Caco-2 (cell line): ENCODE data around the gene MIGA1. TPM values are rescaled to one million over a fixed set of nuclear protein-coding genes. Genes with fewer than 3 reads are reported as not detected.

ENCODE experiments used
- BruUV-seq: library from RNA; stranded (reverse); fragments of 400-500 nt; replicated peaks from 2 replicates; lab custom pipeline; 2021; lab: Mats Ljungman, UMichigan
- CTCF ChIA-PET: fragments of 300-600 bp; sonication (Branson Sonifier 250); formaldehyde crosslinking; loops from one replicate; lab custom pipeline; 2022; ENCODE audit warnings: antibody characterized with exemption; lab: Charles Lee
- POLR2A ChIA-PET: fragments of 300-600 bp; sonication (Branson Sonifier 250); formaldehyde crosslinking; loops from one replicate; lab custom pipeline; 2022; ENCODE audit warnings: antibody characterized with exemption; lab: Charles Lee
- DNase-seq, 2 experiments: peaks; one replicate each; pipeline versions ENCODE4 v3.0.0 to v3.0.0-alpha.2; 2020 to 2022
- H3K27me3 ChIP-seq: replicated peaks from 2 replicates; pipeline ENCODE4 v1.6.0; 2011; ENCODE audit warnings: low read length; ENCODE audit not compliant: control insufficient read depth, insufficient read depth
- H3K36me3 ChIP-seq: 2 replicates; pipeline ENCODE4 v1.5.1; 2011; ENCODE audit warnings: low read length; ENCODE audit not compliant: control insufficient read depth, insufficient read depth
- H3K4me1 ChIP-seq: fragments of 250-450 bp; sonication (Bioruptor Pico); 2 replicates; pipeline ENCODE4 v1.5.1; 2020; ENCODE audit warnings: mild to moderate bottlenecking
- H3K4me3 ChIP-seq: 2 replicates; pipeline ENCODE4 v1.5.1; 2011; ENCODE audit warnings: low read depth, mild to moderate bottlenecking, control low read depth, low read length
- H3K9me3 ChIP-seq: fragments of 250-450 bp; sonication (Bioruptor Pico); 2 replicates; pipeline ENCODE4 v1.5.1; 2020; ENCODE audit warnings: mild to moderate bottlenecking, moderate library complexity
- H3K27ac Mint-ChIP-seq: one replicate; pipeline ENCODE4 v1.8.0; 2022; ENCODE audit warnings: mixed read lengths; ENCODE audit not compliant: unreplicated experiment
- H3K27me3 Mint-ChIP-seq: one replicate; pipeline ENCODE4 v1.8.0; 2022; ENCODE audit warnings: mixed read lengths; ENCODE audit not compliant: insufficient read depth, unreplicated experiment
- H3K36me3 Mint-ChIP-seq: one replicate; pipeline ENCODE4 v1.8.0; 2022; ENCODE audit warnings: mild to moderate bottlenecking, mixed read lengths; ENCODE audit not compliant: insufficient read depth, unreplicated experiment
- H3K4me1 Mint-ChIP-seq: one replicate; pipeline ENCODE4 v1.8.0; 2022; ENCODE audit warnings: low read depth, mixed read lengths; ENCODE audit not compliant: unreplicated experiment
- H3K4me3 Mint-ChIP-seq: one replicate; pipeline ENCODE4 v1.8.0; 2022; ENCODE audit warnings: mild to moderate bottlenecking, moderate library complexity, mixed read lengths; ENCODE audit not compliant: unreplicated experiment
- H3K9me3 Mint-ChIP-seq: one replicate; pipeline ENCODE4 v1.8.0; 2022; ENCODE audit warnings: mixed read lengths; ENCODE audit not compliant: unreplicated experiment
- intact Hi-C: fragments of 100-400 bp; cut with micrococcal nuclease; formaldehyde crosslinking; loops from one replicate; pipeline ENCODE4 v1.10.0; 2022; ENCODE audit not compliant: unreplicated experiment
- total RNA-seq: library from RNA; stranded (reverse); gene quantifications from 2 replicates; pipeline ENCODE4 v1.2.3, GENCODE V29; 2022
- TF ChIP-seq, protein P1 (sequence below), 2 experiments: fragments of 200-600 bp in 1 of 2; IDR thresholded peaks; 1 replicate in 1 of 2; 2 replicates in 1 of 2; pipeline versions ENCODE4 v1.5.1 to v1.8.0; 2011 to 2022; ENCODE audit warnings: antibody characterized with exemption in 1 of 2, control low read depth in 1 of 2, inconsistent platforms in 1 of 2, low read depth in 1 of 2, low read length in 1 of 2, mild to moderate bottlenecking in 1 of 2, moderate library complexity in 1 of 2; ENCODE audit not compliant: insufficient read depth in 1 of 2, severe bottlenecking in 1 of 2, unreplicated experiment in 1 of 2

The MIGA1 gene
- total RNA-seq, 1 experiment from 2014 or later, result 12.0 TPM

- Histone ChIP-seq H3K27me3 (no peaks in the 10 kb centered on the region), H3K4me1 (no peaks in the 10 kb centered on the region), H3K9me3 (no peaks in the 10 kb centered on the region), H3K36me3 (no peaks in the 10 kb centered on the region), H3K4me3 (no peak overlapping the region)
- H3K27me3 Mint-ChIP-seq, result no peaks in the 10 kb centered on the region
- H3K27ac Mint-ChIP-seq, result no peak overlapping the region
- H3K9me3 Mint-ChIP-seq, result no peaks in the 10 kb centered on the region
- no TSS peak for BruUV-seq
- DNase-seq, result no peak
- intact Hi-C loops, result no loop called here
- POLR2A ChIA-PET, result no interaction called here
- no peak overlapping the region for H3K4me3 Mint-ChIP-seq
- no peaks in the 10 kb centered on the region for H3K4me1 Mint-ChIP-seq
- CTCF ChIA-PET, result no interaction called here
- TF ChIP-seq, protein P1, sequence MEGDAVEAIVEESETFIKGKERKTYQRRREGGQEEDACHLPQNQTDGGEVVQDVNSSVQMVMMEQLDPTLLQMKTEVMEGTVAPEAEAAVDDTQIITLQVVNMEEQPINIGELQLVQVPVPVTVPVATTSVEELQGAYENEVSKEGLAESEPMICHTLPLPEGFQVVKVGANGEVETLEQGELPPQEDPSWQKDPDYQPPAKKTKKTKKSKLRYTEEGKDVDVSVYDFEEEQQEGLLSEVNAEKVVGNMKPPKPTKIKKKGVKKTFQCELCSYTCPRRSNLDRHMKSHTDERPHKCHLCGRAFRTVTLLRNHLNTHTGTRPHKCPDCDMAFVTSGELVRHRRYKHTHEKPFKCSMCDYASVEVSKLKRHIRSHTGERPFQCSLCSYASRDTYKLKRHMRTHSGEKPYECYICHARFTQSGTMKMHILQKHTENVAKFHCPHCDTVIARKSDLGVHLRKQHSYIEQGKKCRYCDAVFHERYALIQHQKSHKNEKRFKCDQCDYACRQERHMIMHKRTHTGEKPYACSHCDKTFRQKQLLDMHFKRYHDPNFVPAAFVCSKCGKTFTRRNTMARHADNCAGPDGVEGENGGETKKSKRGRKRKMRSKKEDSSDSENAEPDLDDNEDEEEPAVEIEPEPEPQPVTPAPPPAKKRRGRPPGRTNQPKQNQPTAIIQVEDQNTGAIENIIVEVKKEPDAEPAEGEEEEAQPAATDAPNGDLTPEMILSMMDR (IDR thresholded peaks at IDR 0.05; ENCODE audit: insufficient read depth in 1 of 2, low read depth in 1 of 2, low read length in 1 of 2, severe bottlenecking in 1 of 2, unreplicated experiment in 1 of 2), result no peak
- peaks cover 6% of the 10 kb centered on the region for H3K36me3 Mint-ChIP-seq
Observed at GRCh38 chr1:77881061-77881460, 101.6 kb downstream of the MIGA1 start.

GRCh38 chr1:77882411-77882810 lies 103.0 kb downstream of the MIGA1 start:
- Mint-ChIP-seq H3K4me3 (no peak overlapping the region), H3K27ac (no peak overlapping the region), H3K4me1 (no peaks in the 10 kb centered on the region), H3K9me3 (no peaks in the 10 kb centered on the region), H3K36me3 (peaks cover 6% of the 10 kb centered on the region), H3K27me3 (no peaks in the 10 kb centered on the region)
- intact Hi-C loops, result no loop called here
- POLR2A ChIA-PET, result no interaction called here
- DNase-seq, result no peak
- Histone ChIP-seq H3K27me3 (no peaks in the 10 kb centered on the region), H3K36me3 (no peaks in the 10 kb centered on the region), H3K4me1 (no peaks in the 10 kb centered on the region), H3K4me3 (no peak overlapping the region), H3K9me3 (no peaks in the 10 kb centered on the region)
- BruUV-seq, result no TSS peak
- TF ChIP-seq, protein P1 (IDR thresholded peaks at IDR 0.05; ENCODE audit: insufficient read depth in 1 of 2, low read depth in 1 of 2, low read length in 1 of 2, severe bottlenecking in 1 of 2, unreplicated experiment in 1 of 2), result no peak
- CTCF ChIA-PET, result no interaction called here

DNA sequence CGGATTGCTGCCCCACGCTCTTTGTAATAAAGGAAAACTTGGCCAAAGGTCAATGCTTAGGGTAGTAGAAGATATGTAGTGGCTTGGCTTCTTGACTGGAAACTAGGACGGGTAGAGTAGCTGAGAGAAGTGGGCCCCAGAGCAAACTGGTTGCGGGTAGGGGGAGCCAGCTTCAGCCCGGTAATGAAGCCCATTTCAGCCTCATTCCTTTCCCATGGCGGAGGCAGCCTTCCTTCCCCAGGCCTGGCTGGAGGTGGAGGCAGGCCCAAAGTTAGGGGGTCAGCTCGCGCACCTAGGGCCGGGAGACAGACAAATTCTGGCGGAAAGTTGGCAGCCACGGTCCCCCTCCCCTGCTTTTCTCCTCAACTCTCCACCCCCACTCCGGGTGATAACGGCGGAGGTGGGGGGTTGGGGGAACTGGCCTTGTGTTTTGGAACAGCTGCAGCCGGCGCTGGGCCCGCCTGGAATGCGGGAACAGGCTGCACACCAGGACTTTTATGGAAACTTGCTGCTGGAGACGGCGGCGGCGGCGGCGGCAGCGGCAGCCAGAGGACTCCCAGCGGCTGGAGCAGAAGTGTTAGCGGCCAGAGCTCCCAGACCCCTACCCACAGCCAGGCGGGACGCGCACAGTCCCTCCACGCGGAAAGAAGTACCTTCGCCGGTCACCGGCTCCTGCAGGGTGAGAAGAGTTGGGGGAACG lies 108.8 kb downstream of the MIGA1 start, which contains the start of gene NEXN:
NEXN (plus strand) TSS at position 544 of the 700 bp plus-strand sequence. CDS start 27,483 bp downstream, outside the sequence.
- Mint-ChIP-seq H3K9me3 (no peaks in the 10 kb centered on the region), H3K4me3 (peak within 1 kb of the TSS; percentile 77), H3K27ac (peak within 1 kb of the TSS; percentile 62), H3K27me3 (no peaks in the 10 kb centered on the region), H3K36me3 (no peaks in the 10 kb centered on the region), H3K4me1 (no peaks in the 10 kb centered on the region)
- POLR2A ChIA-PET, result no interaction called here
- no TSS peak for BruUV-seq
- intact Hi-C loops, result no loop called here
- Histone ChIP-seq H3K4me3 (peak within 1 kb of the TSS; percentile 53), H3K9me3 (no peaks in the 10 kb centered on the region), H3K27me3 (no peaks in the 10 kb centered on the region), H3K36me3 (no peaks in the 10 kb centered on the region), H3K4me1 (no peaks in the 10 kb centered on the region)
- TF ChIP-seq, protein P1 (IDR thresholded peaks at IDR 0.05; ENCODE audit: insufficient read depth in 1 of 2, low read depth in 1 of 2, low read length in 1 of 2, severe bottlenecking in 1 of 2, unreplicated experiment in 1 of 2), result no peak
- DNase-seq, result peak; percentile 49 to 55
- CTCF ChIA-PET, result interaction anchor here (0.7 to 1.1 kb wide), 2 partner anchors 13 to 226 kb away, joined by 5 read pairs; no protein-coding TSS in a partner anchor
